Lung (tissue), 12 donors: ENCODE data around the gene NLRP14. TPM values are rescaled to one million over a fixed set of nuclear protein-coding genes. Genes with fewer than 3 reads are reported as not detected.

ENCODE experiments used
- ATAC-seq: fragments of 200-7000 bp; cut with Tn5 transposase; one replicate; pipeline ENCODE4 v1.9.1; 2020; ENCODE audit warnings: moderate number of reproducible peaks; ENCODE audit not compliant: insufficient read depth, low FRiP score
- DNase-seq, 3 donors: peaks; one replicate each; pipeline ENCODE4 v3.0.0-alpha.2; 2013 to 2017
- H3K27ac ChIP-seq, 2 donors: one replicate each; pipeline ENCODE4 v1.5.1; 2013; ENCODE audit warnings: mild to moderate bottlenecking in 2 of 2, moderate library complexity in 2 of 2, control low read depth in 1 of 2, inconsistent platforms in 1 of 2, low read depth in 1 of 2, low read length in 1 of 2
- H3K27me3 ChIP-seq, 3 donors: one replicate each; pipeline ENCODE4 v1.5.1; 2013; ENCODE audit warnings: low read length in 2 of 3; ENCODE audit not compliant: control insufficient read depth in 3 of 3, insufficient read depth in 3 of 3
- H3K36me3 ChIP-seq, 4 donors: one replicate each; pipeline ENCODE4 v1.5.1; 2013; ENCODE audit warnings: low read length in 4 of 4, mild to moderate bottlenecking in 1 of 4, moderate library complexity in 1 of 4; ENCODE audit not compliant: control insufficient read depth in 4 of 4, insufficient read depth in 4 of 4
- H3K4me1 ChIP-seq, 5 donors: one replicate each; pipeline ENCODE4 v1.5.1; 2013; ENCODE audit warnings: low read length in 5 of 5, mild to moderate bottlenecking in 2 of 5, moderate library complexity in 1 of 5; ENCODE audit not compliant: control insufficient read depth in 5 of 5, insufficient read depth in 5 of 5
- H3K4me3 ChIP-seq: one replicate; pipeline ENCODE4 v1.5.1; 2013; ENCODE audit warnings: mild to moderate bottlenecking, control low read depth, moderate library complexity
- H3K9ac ChIP-seq, 2 donors: one replicate each; pipeline ENCODE4 v1.5.1; 2013; ENCODE audit warnings: low read length in 2 of 2, control low read depth in 1 of 2; ENCODE audit not compliant: insufficient read depth in 1 of 2
- H3K9me3 ChIP-seq, 4 donors: one replicate each; pipeline ENCODE4 v1.5.1; 2013; ENCODE audit warnings: low read length in 3 of 4, mild to moderate bottlenecking in 1 of 4, moderate library complexity in 1 of 4; ENCODE audit not compliant: control insufficient read depth in 4 of 4, insufficient read depth in 3 of 4
- WGBS, 2 donors: extraction: QIAGEN DNeasy Blood & Tissue Kit; methylation state at CpG; one replicate each; pipeline ENCODE4 v1.1.7; 2013; 5-methylcytosine and 5-hydroxymethylcytosine counted together
- polyA plus RNA-seq, 2 donors: library from polyadenylated mRNA; stranded (reverse); fragments of 200-250 nt; gene quantifications; one replicate each; pipeline ENCODE4 v1.2.1, GENCODE V29; 2013
- total RNA-seq, 2 donors: library from RNA; depleted of rRNA in 1 of 2; stranded (reverse); fragments of >200 nt in 1 of 2; gene quantifications; one replicate each; pipeline ENCODE4 v1.2.1, GENCODE V29; 2014 to 2021
- TF ChIP-seq, protein P1 (sequence below): IDR thresholded peaks from 2 replicates; pipeline ENCODE4 v1.5.1; 2012; ENCODE audit warnings: mild to moderate bottlenecking; ENCODE audit errors: control extremely low read depth, extremely low read depth
- donor health status: control.
- donor health status: control.
- donor health status: Bipolar disorder and iron deficiency.
- donor health status: healthy.
- donor health status: DM: yes; HTN: yes; CAD: no.

Gene NLRP14
- total and polyA plus RNA-seq, 4 donors = 0.01 to 0.31 (median 0.15) TPM; not detected in 1

DNA sequence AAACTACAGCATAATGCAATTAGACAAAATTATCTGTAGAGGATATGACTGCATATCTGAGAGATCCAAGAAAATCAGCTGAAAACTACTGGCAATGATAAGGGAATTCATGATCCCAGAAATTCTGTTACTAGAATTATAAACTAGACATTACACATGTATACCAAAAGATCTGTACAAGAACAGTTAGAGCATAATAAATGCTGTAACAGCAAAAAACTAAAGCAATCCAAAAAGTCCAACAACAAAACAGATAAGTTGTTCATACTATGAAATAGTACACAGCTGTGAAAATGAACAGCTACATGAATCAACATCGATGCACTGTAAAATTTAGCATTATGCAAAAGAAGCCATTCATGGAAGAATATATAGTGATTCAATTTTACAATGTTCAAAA, 6.2 kb upstream of the NLRP14 start:
- DNase-seq (no peak), ATAC-seq (no peak)
- H3K27me3 ChIP-seq = no peaks in the 10 kb centered on the region
- 92 to 100% methylated on average over 1 of the region's 1 CpG for WGBS, 2 donors
- H3K9ac ChIP-seq = no peak overlapping the region
- H3K4me3 ChIP-seq = no peak overlapping the region
- H3K4me1 ChIP-seq = peaks cover 0 to 5% (median 0%) of the 10 kb centered on the region in 5 donors
- no peaks in the 10 kb centered on the region for H3K36me3 ChIP-seq
- H3K9me3 ChIP-seq = no peaks in the 10 kb centered on the region
- no peak overlapping the region for H3K27ac ChIP-seq
- TF ChIP-seq, protein P1, sequence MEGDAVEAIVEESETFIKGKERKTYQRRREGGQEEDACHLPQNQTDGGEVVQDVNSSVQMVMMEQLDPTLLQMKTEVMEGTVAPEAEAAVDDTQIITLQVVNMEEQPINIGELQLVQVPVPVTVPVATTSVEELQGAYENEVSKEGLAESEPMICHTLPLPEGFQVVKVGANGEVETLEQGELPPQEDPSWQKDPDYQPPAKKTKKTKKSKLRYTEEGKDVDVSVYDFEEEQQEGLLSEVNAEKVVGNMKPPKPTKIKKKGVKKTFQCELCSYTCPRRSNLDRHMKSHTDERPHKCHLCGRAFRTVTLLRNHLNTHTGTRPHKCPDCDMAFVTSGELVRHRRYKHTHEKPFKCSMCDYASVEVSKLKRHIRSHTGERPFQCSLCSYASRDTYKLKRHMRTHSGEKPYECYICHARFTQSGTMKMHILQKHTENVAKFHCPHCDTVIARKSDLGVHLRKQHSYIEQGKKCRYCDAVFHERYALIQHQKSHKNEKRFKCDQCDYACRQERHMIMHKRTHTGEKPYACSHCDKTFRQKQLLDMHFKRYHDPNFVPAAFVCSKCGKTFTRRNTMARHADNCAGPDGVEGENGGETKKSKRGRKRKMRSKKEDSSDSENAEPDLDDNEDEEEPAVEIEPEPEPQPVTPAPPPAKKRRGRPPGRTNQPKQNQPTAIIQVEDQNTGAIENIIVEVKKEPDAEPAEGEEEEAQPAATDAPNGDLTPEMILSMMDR = no peak

- Histone ChIP-seq H3K4me1 (peaks cover 0 to 14% (median 0%) of the 10 kb centered on the region in 5 donors), H3K27ac (no peak overlapping the region), H3K36me3 (no peaks in the 10 kb centered on the region), H3K9me3 (peaks cover 0 to 3% (median 0%) of the 10 kb centered on the region in 4 donors), H3K4me3 (no peak overlapping the region), H3K27me3 (no peaks in the 10 kb centered on the region), H3K9ac (no peak overlapping the region)
- 85 to 86% methylated on average over 1 of the region's 1 CpG for WGBS, 2 donors
- TF ChIP-seq, protein P1 = no peak
- DNase-seq (no peak), ATAC-seq (no peak)
These were observed 4.3 kb upstream of the NLRP14 start for GRCh38 chr11:7016011-7016410.

DNA sequence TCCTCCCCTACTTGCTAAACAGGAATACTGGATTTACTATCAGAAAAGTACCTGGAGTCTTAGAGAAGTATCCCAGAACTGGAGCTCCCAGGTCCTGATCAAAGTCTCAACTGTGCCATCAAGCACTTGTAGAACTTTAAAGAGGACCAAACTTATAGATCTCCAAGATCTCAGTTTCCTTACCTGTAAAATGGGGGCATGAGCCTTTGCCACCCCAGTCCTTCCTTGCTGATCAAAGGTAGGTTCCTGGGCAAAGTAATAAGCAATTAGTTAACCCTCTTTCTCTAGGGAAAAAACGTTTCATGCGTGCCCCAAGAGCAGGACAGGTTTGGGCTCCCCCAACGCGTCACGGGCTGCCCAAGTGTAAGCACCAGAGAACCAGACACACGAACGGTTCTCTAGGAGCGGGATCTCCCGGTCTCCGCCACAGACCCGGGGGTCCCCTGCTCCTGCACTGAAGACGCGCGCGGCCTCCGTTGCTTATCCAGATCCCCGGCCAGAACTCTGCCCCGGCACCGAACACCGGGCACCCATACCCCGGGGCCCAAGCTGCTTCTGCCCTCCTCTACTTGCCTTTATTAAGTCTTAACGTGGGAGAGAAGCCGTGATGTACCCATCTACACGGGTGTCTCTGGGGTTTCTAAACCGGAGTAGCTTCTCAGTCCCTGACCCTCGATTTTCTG, 638 bp upstream of the NLRP14 start:
- ATAC-seq (peak; percentile 31), DNase-seq (peak in 1 of 3 donors; percentile 42)
- Histone ChIP-seq H3K27me3 (peaks cover 0 to 6% (median 0%) of the 10 kb centered on the region in 3 donors), H3K27ac (peak overlapping the region in 1 of 2 donors; percentile 92), H3K9me3 (peaks cover 0 to 3% (median 0%) of the 10 kb centered on the region in 4 donors), H3K4me1 (peaks cover 0 to 17% (median 0%) of the 10 kb centered on the region in 5 donors), H3K9ac (peak overlapping the region; percentile 72 to 96), H3K4me3 (peak overlapping the region; percentile 65), H3K36me3 (no peaks in the 10 kb centered on the region)
- TF ChIP-seq, protein P1 = no peak
- 6 to 7% methylated on average over 26 of the region's 26 CpGs for WGBS, 2 donors
